ENCODE data around the gene MAGI2.

MAGI2 gene

GRCh38 chr7:78904983-78905382 lies 548.5 kb downstream of the MAGI2 start:
- H3K79me2 ChIP-seq (ENCODE audit: insufficient read depth, low read length) = no peaks in the 10 kb centered on the region

GRCh38 chr7:78901566-78901965 lies 551.9 kb downstream of the MAGI2 start:
- H3K4me3 ChIP-seq (ENCODE audit: low read length, poor library complexity, severe bottlenecking) = no peak overlapping the region
- H3K9me3 ChIP-seq (ENCODE audit: insufficient read depth, low read depth, low read length) = no peaks in the 10 kb centered on the region
- no peaks in the 10 kb centered on the region for H4K20me1 ChIP-seq (ENCODE audit: insufficient read depth, low read length, poor library complexity, severe bottlenecking)
- no peak overlapping the region for H3K9ac ChIP-seq (ENCODE audit: low read depth, low read length, poor library complexity, severe bottlenecking)
- no peak overlapping the region for H2AFZ ChIP-seq (ENCODE audit: low read length)
- no peaks in the 10 kb centered on the region for H3K36me3 ChIP-seq (ENCODE audit: insufficient read depth, low read length)
- no peaks in the 10 kb centered on the region for H3K4me1 ChIP-seq (ENCODE audit: insufficient read depth, low read length, poor library complexity, severe bottlenecking)
- no peaks in the 10 kb centered on the region for H3K9me2 ChIP-seq (replicated peaks; ENCODE audit: low read depth, low read length)
- H3F3A ChIP-seq (ENCODE audit: low read depth) = no peaks in the 10 kb centered on the region
- no peaks in the 10 kb centered on the region for H3K79me2 ChIP-seq (ENCODE audit: insufficient read depth, low read length)
- no peak overlapping the region for H3K4me2 ChIP-seq (ENCODE audit: low read depth, low read length, poor library complexity, severe bottlenecking)
- H3K27me3 ChIP-seq (ENCODE audit: insufficient read depth, low read length, poor library complexity, severe bottlenecking) = no peaks in the 10 kb centered on the region
- TF ChIP-seq CTCF (conservative IDR thresholded peaks at IDR 0.05; ENCODE audit: low read length) (no peak), EZH2phosphoT487 (IDR thresholded peaks at IDR 0.05; ENCODE audit: borderline replicate concordance) (no peak)

More at GRCh38 chr7:78904983-78905382, 548.5 kb downstream of the MAGI2 start:
- no peaks in the 10 kb centered on the region for H3F3A ChIP-seq (ENCODE audit: low read depth)
- TF ChIP-seq EZH2phosphoT487 (IDR thresholded peaks at IDR 0.05; ENCODE audit: borderline replicate concordance) (no peak), CTCF (conservative IDR thresholded peaks at IDR 0.05; ENCODE audit: low read length) (no peak)
- H3K27me3 ChIP-seq (ENCODE audit: insufficient read depth, low read length, poor library complexity, severe bottlenecking) = no peaks in the 10 kb centered on the region
- H2AFZ ChIP-seq (ENCODE audit: low read length) = no peak overlapping the region
- no peak overlapping the region for H3K9ac ChIP-seq (ENCODE audit: low read depth, low read length, poor library complexity, severe bottlenecking)
- H3K9me3 ChIP-seq (ENCODE audit: insufficient read depth, low read depth, low read length) = no peaks in the 10 kb centered on the region
- H3K4me2 ChIP-seq (ENCODE audit: low read depth, low read length, poor library complexity, severe bottlenecking) = no peak overlapping the region
- H3K9me2 ChIP-seq (replicated peaks; ENCODE audit: low read depth, low read length) = no peaks in the 10 kb centered on the region
- H3K4me1 ChIP-seq (ENCODE audit: insufficient read depth, low read length, poor library complexity, severe bottlenecking) = no peaks in the 10 kb centered on the region
- H4K20me1 ChIP-seq (ENCODE audit: insufficient read depth, low read length, poor library complexity, severe bottlenecking) = no peaks in the 10 kb centered on the region
- no peaks in the 10 kb centered on the region for H3K36me3 ChIP-seq (ENCODE audit: insufficient read depth, low read length)
- H3K4me3 ChIP-seq (ENCODE audit: low read length, poor library complexity, severe bottlenecking) = no peak overlapping the region

GRCh38 chr7:78900806-78901205 lies 552.7 kb downstream of the MAGI2 start:
- Histone ChIP-seq H2AFZ (ENCODE audit: low read length) (no peak overlapping the region), H3K9ac (ENCODE audit: low read depth, low read length, poor library complexity, severe bottlenecking) (no peak overlapping the region), H3K9me2 (replicated peaks; ENCODE audit: low read depth, low read length) (no peaks in the 10 kb centered on the region), H3F3A (ENCODE audit: low read depth) (no peaks in the 10 kb centered on the region), H3K4me2 (ENCODE audit: low read depth, low read length, poor library complexity, severe bottlenecking) (no peak overlapping the region), H4K20me1 (ENCODE audit: insufficient read depth, low read length, poor library complexity, severe bottlenecking) (no peaks in the 10 kb centered on the region), H3K4me1 (ENCODE audit: insufficient read depth, low read length, poor library complexity, severe bottlenecking) (no peaks in the 10 kb centered on the region), H3K27me3 (ENCODE audit: insufficient read depth, low read length, poor library complexity, severe bottlenecking) (no peaks in the 10 kb centered on the region), H3K4me3 (ENCODE audit: low read length, poor library complexity, severe bottlenecking) (no peak overlapping the region), H3K79me2 (ENCODE audit: insufficient read depth, low read length) (no peaks in the 10 kb centered on the region), H3K36me3 (ENCODE audit: insufficient read depth, low read length) (no peaks in the 10 kb centered on the region), H3K9me3 (ENCODE audit: insufficient read depth, low read depth, low read length) (no peaks in the 10 kb centered on the region)
- TF ChIP-seq CTCF (conservative IDR thresholded peaks at IDR 0.05; ENCODE audit: low read length) = no peak
- TF ChIP-seq EZH2phosphoT487 (IDR thresholded peaks at IDR 0.05; ENCODE audit: borderline replicate concordance) = no peak

Measured in Loucy (cell line).